Heart left ventricle (tissue), 16 donors: ENCODE data around the gene CNKSR3. TPM values are rescaled to one million over a fixed set of nuclear protein-coding genes. Genes with fewer than 3 reads are reported as not detected.

Experiments used
- ATAC-seq, 4 donors: fragments of 200-7000 bp; cut with Tn5 transposase; one replicate each; pipeline ENCODE4 v1.9.1; 2020 to 2022; ENCODE audit warnings: moderate library complexity in 4 of 4, mild to moderate bottlenecking in 3 of 4, moderate number of reproducible peaks in 1 of 4
- DNase-seq, 5 donors: peaks; one replicate each; pipeline ENCODE4 v3.0.0-alpha.2; 2020
- H3K27ac ChIP-seq, 12 donors: fragments of 200-600 bp; sonication (generic) in 4 of 12; one replicate each; pipeline versions ENCODE4 v1.5.0 to v1.8.0; 2016 to 2022; ENCODE audit warnings: mild to moderate bottlenecking in 2 of 12
- H3K27me3 ChIP-seq, 9 donors: fragments of 200-600 bp; sonication (generic) in 2 of 9; one replicate each; pipeline versions ENCODE4 v1.5.1 to v1.8.0; 2016 to 2022; ENCODE audit warnings: mild to moderate bottlenecking in 3 of 9
- H3K36me3 ChIP-seq, 9 donors: fragments of 200-600 bp; sonication (generic) in 2 of 9; one replicate each; pipeline versions ENCODE4 v1.5.0 to v1.8.0; 2018 to 2022; ENCODE audit warnings: mild to moderate bottlenecking in 2 of 9
- H3K4me1 ChIP-seq, 12 donors: fragments of 200-600 bp; sonication (generic) in 4 of 12; one replicate each; pipeline versions ENCODE4 v1.5.0 to v1.8.0; 2016 to 2022; ENCODE audit warnings: mild to moderate bottlenecking in 3 of 12
- H3K4me3 ChIP-seq, 12 donors: fragments of 200-600 bp; sonication (generic) in 4 of 12; one replicate each; pipeline versions ENCODE4 v1.5.0 to v1.8.0; 2017 to 2022; ENCODE audit warnings: mild to moderate bottlenecking in 9 of 12, moderate library complexity in 4 of 12
- H3K9me3 ChIP-seq, 12 donors: fragments of 200-600 bp; sonication (generic) in 4 of 12; one replicate each; pipeline versions ENCODE4 v1.5.0 to v1.8.0; 2016 to 2022; ENCODE audit warnings: mild to moderate bottlenecking in 1 of 12
- POLR2A ChIP-seq, 2 donors: fragments of 450-650 bp; IDR thresholded peaks; one replicate each; pipeline ENCODE4 v1.6.1; 2017; ENCODE audit warnings: antibody characterized with exemption in 2 of 2, mild to moderate bottlenecking in 2 of 2, moderate library complexity in 2 of 2
- WGBS, 4 donors: extraction: QIAGEN DNeasy Blood & Tissue Kit in 2 of 4; methylation state at CpG; one replicate each; pipeline versions ENCODE4 v1.1.5 to v1.1.7; 2013 to 2018; 5-methylcytosine and 5-hydroxymethylcytosine counted together
- intact Hi-C, 10 donors: fragments of 100-400 bp; cut with DNase I; formaldehyde crosslinking; loops; one replicate each; pipeline versions ENCODE4 v1.11.1 to v1.14.2; 2022
- polyA plus RNA-seq, 2 donors: library from polyadenylated mRNA; stranded (reverse); fragments of 200-250 nt; gene quantifications; one replicate each; pipeline ENCODE4 v1.2.3, GENCODE V29; 2013
- total RNA-seq, 9 donors: library from RNA; depleted of rRNA in 2 of 9; stranded (reverse); fragments of >200 nt in 2 of 9; fragmentation: NEBNext Ultra II Directional in 3 of 9; extraction: Animal tissue kit (Norgen Biotek cat#: 25700) in 3 of 9; gene quantifications; one replicate each; pipeline versions ENCODE4 v1.1.0 to v1.2.4, GENCODE V29; 2016 to 2023
- TF ChIP-seq, protein P1 (sequence below), 12 donors: fragments of 200-600 bp; sonication (generic) in 4 of 12; IDR thresholded peaks; one replicate each; pipeline versions ENCODE4 v1.5.0 to v1.8.0; 2018 to 2022; ENCODE audit warnings: antibody characterized with exemption in 12 of 12, mild to moderate bottlenecking in 5 of 12
- donor health status: ischemic (EF 13 %, LVEDD 7.1; RV severe dilation, severe dysfunction).
- donor health status: healthy with polysubstance abuse.
- donor health status: DM: no; HTN: yes; CAD: no.
- donor health status: DM: no; HTN: no; CAD: no.
- donor health status: ischemic (EF 25% LVEDD 6.9; RV normal size, moderate dysfunction).
- donor health status: ischemic (EF 25% LVEDD 5.7; RV mildly dilated, moderate dysfunction).
- donor health status: healthy.
- donor health status: DM: yes; HTN: yes; CAD: no.
- donor health status: ischemic (EF 35%, LVEDD 5.7; RV mildly dilated, moderate dysfunction).
- donor health status: nonischemic (EF 11% LVEDD 7.7; RV severe dilation, severe dysfunction).
- donor health status: DM: yes; HTN: yes; CAD: no.
- donor health status: PGD.
- donor health status: ischemic (EF 29% LVEDD 5.4; RV normal size, mild dysfunction).
- donor health status: nonischemic (EF 23%, LVEDD 6.1; RV moderate dilation, normal function).

The CNKSR3 gene
- total and polyA plus RNA-seq, 11 donors: 5.9 to 30.7 (median 17.7) TPM

DNA sequence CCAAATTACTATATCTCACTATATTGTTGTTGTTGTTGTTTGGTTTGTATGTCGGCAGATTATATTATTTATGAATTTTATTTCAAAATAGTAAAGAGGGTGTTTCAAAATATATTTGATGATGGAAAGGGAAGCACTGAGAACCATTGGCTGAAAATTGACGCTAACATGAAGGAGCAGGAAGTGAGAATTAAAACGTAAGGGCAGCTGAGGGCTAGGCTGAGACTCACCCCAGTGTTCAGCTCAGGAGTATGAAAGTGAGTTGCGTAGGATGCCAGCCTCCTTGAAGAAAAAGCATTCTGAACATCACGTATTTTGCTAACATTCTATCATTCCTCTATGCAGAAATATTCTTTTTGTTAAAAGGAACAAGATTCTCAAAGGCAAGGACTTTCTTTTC is 143.1 kb downstream of the CNKSR3 start:
- WGBS, 4 donors: 88 to 93% (median 90%) methylated on average over 5 of the region's 5 CpGs
- H3K27ac ChIP-seq: no peak overlapping the region
- intact Hi-C loops: loop anchor here in 2 of 10 donors (5.0 to 10.0 kb wide), 2 partner anchors 93 to 210 kb away; no protein-coding TSS in a partner anchor

GRCh38 chr6:154363821-154364220 is 146.7 kb downstream of the CNKSR3 start:
- ATAC-seq: no peak
- 74 to 79% (median 76%) methylated on average over 4 of the region's 4 CpGs for WGBS, 4 donors
- intact Hi-C loops: loop anchor here in 1 of 10 donors (10.0 kb wide), 1 partner anchor 89 kb away; no protein-coding TSS in a partner anchor
- Histone ChIP-seq H3K9me3 (no peaks in the 10 kb centered on the region), H3K36me3 (no peaks in the 10 kb centered on the region), H3K4me1 (peaks cover 0 to 4% (median 0%) of the 10 kb centered on the region in 12 donors), H3K4me3 (no peak overlapping the region), H3K27ac (no peak overlapping the region), H3K27me3 (no peaks in the 10 kb centered on the region)
- no peak for TF ChIP-seq POLR2A (IDR thresholded peaks at IDR 0.05)
- TF ChIP-seq, protein P1, sequence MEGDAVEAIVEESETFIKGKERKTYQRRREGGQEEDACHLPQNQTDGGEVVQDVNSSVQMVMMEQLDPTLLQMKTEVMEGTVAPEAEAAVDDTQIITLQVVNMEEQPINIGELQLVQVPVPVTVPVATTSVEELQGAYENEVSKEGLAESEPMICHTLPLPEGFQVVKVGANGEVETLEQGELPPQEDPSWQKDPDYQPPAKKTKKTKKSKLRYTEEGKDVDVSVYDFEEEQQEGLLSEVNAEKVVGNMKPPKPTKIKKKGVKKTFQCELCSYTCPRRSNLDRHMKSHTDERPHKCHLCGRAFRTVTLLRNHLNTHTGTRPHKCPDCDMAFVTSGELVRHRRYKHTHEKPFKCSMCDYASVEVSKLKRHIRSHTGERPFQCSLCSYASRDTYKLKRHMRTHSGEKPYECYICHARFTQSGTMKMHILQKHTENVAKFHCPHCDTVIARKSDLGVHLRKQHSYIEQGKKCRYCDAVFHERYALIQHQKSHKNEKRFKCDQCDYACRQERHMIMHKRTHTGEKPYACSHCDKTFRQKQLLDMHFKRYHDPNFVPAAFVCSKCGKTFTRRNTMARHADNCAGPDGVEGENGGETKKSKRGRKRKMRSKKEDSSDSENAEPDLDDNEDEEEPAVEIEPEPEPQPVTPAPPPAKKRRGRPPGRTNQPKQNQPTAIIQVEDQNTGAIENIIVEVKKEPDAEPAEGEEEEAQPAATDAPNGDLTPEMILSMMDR (IDR thresholded peaks at IDR 0.05): no peak
- DNase-seq: no peak

More for the DNA sequence above, 143.1 kb downstream of the CNKSR3 start:
- Histone ChIP-seq H3K27me3 (no peaks in the 10 kb centered on the region), H3K9me3 (no peaks in the 10 kb centered on the region), H3K4me3 (no peak overlapping the region), H3K4me1 (peaks cover 0 to 7% (median 0%) of the 10 kb centered on the region in 12 donors), H3K36me3 (no peaks in the 10 kb centered on the region)
- DNase-seq (no peak), ATAC-seq (no peak)
- TF ChIP-seq, protein P1 (IDR thresholded peaks at IDR 0.05): no peak
- no peak for TF ChIP-seq POLR2A (IDR thresholded peaks at IDR 0.05)

GRCh38 chr6:154361476-154361875 is 149.0 kb downstream of the CNKSR3 start:
- Histone ChIP-seq H3K27ac (no peak overlapping the region), H3K4me1 (peaks cover 0 to 5% (median 0%) of the 10 kb centered on the region in 12 donors), H3K9me3 (no peaks in the 10 kb centered on the region), H3K4me3 (no peak overlapping the region), H3K36me3 (no peaks in the 10 kb centered on the region), H3K27me3 (no peaks in the 10 kb centered on the region)
- intact Hi-C loops: loop anchor here in 1 of 10 donors (10.0 kb wide), 1 partner anchor 87 kb away; no protein-coding TSS in a partner anchor
- no peak for ATAC-seq
- 91 to 93% (median 92%) methylated on average over 5 of the region's 5 CpGs for WGBS, 4 donors
- DNase-seq: no peak
- no peak for TF ChIP-seq POLR2A (IDR thresholded peaks at IDR 0.05)
- TF ChIP-seq, protein P1 (IDR thresholded peaks at IDR 0.05): no peak

DNA sequence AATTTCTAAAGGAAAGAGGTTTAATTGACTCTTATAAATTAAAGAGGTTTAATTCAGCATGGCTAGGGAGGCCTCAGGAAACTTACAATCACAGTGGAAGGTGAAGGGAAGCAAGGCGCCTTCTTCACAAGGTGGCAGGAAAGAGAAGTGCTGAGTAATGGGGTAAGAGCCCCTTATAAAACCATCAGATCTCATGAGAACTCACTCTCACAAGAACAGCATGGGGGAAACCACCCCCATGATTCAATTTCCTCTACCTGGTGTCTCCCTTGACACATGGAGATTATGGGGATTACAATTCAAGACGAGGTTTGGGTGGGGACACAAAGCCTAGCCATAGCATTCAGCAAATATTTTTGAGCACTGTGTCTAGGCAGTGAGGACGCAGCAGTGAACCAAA is 150.0 kb downstream of the CNKSR3 start:
- 95 to 98% (median 96%) methylated on average over 3 of the region's 3 CpGs for WGBS, 4 donors

More for the DNA sequence above, 150.0 kb downstream of the CNKSR3 start:
- Histone ChIP-seq H3K27me3 (no peaks in the 10 kb centered on the region), H3K36me3 (no peaks in the 10 kb centered on the region), H3K4me1 (peaks cover 0 to 15% (median 0%) of the 10 kb centered on the region in 12 donors), H3K4me3 (no peak overlapping the region), H3K9me3 (no peaks in the 10 kb centered on the region), H3K27ac (no peak overlapping the region)
- intact Hi-C loops: loop anchor here in 1 of 10 donors (10.0 kb wide), 1 partner anchor 86 kb away; no protein-coding TSS in a partner anchor
- DNase-seq: no peak
- ATAC-seq: no peak
- TF ChIP-seq, protein P1 (IDR thresholded peaks at IDR 0.05): no peak
- no peak for TF ChIP-seq POLR2A (IDR thresholded peaks at IDR 0.05)
